Stimulated activated effector memory CD8-positive, alpha-beta T cell treated with anti-CD3 and anti-CD28 coated beads, Interleukin-12 subunit alpha, Interleukin-12 subunit beta, amount 100 ng/mL, for 72 hours (primary cell): ENCODE results near the gene TTC28.

Source experiments
- ATAC-seq: fragments of 150-1000 bp; cut with Tn5 transposase; 2 replicates; pipeline ENCODE4 v1.10.0; 2021
- DNase-seq, 2 donors: peaks; one replicate each; pipeline ENCODE4 v3.0.0; 2021 to 2022; ENCODE audit warnings: low spot score in 2 of 2
- H3K27ac Mint-ChIP-seq: one replicate; pipeline ENCODE4 v1.8.0; 2022; ENCODE audit warnings: mild to moderate bottlenecking, mixed read lengths
- H3K36me3 Mint-ChIP-seq: one replicate; pipeline ENCODE4 v1.8.0; 2022; ENCODE audit warnings: mild to moderate bottlenecking, mixed read lengths
- H3K4me1 Mint-ChIP-seq: one replicate; pipeline ENCODE4 v1.8.0; 2022; ENCODE audit warnings: mixed read lengths
- H3K4me3 Mint-ChIP-seq: one replicate; pipeline ENCODE4 v1.8.0; 2022; ENCODE audit warnings: mild to moderate bottlenecking, mixed read lengths
- H3K9me3 Mint-ChIP-seq: one replicate; pipeline ENCODE4 v1.8.0; 2022; ENCODE audit warnings: mixed read lengths

TTC28 gene

DNA sequence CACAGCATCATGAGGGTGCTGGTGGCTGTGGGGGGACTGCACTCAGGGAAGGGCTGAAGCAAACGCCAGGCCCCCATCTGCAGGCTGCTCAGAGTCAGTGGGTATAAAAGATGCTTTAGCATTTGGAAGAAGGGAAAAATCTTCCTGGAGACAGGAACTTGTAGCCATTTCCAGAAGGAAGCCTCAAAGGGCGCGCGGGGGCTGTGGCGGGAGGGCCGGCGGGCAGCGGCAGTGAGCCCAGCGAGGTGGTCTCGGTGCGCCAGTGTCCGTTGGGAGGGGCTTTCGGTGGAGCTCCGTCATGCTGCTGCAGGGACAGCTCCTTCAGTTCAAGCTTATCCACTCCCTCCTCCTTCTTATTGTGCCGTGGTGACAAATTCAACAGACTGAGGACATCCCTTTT, 697.5 kb downstream of the TTC28 start:
- no peaks in the 10 kb centered on the region for H3K9me3 Mint-ChIP-seq
- ATAC-seq (no peak), DNase-seq (no peak)
- no peak overlapping the region for H3K27ac Mint-ChIP-seq
- H3K4me3 Mint-ChIP-seq = no peak overlapping the region
- no peaks in the 10 kb centered on the region for H3K36me3 Mint-ChIP-seq
- H3K4me1 Mint-ChIP-seq = no peaks in the 10 kb centered on the region

DNA sequence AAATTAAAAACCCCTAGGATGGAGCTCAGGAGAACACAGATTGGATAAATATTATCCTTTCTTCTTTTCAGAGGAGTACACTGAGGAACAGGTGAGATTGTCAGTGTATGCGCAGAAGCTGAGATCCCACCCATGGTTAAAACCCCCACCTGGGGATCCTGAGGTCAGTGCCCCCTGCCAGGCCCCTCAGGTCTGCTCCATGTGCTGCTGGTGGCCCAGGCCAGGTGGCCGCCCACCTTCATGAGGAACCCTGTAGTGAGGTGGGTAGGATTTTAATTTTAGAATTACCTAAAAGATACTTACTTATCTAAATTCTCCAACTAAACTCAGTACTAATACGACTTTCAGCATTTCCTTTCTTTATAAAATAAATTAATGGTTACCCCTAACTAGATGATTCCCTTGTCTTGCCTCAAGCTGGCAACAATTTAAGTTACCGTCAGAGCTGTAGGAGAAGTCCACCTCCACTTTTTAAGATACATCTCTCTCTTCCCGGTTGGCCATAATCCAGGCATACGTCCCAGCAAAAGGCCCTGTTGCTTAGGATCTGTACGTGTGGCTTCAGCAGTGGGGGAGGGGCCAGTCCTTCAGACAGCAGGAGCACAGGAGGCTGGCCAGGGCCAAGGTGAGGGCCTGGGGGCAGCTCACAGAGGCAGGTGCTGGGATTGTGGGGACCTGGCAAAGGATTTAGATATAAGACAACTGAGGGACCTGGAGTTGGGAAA, 699.1 kb downstream of the TTC28 start:
- DNase-seq = no peak
- H3K9me3 Mint-ChIP-seq = no peaks in the 10 kb centered on the region
- H3K27ac Mint-ChIP-seq = no peak overlapping the region
- H3K4me3 Mint-ChIP-seq = no peak overlapping the region
- no peaks in the 10 kb centered on the region for H3K4me1 Mint-ChIP-seq
- no peaks in the 10 kb centered on the region for H3K36me3 Mint-ChIP-seq
- no peak for ATAC-seq

DNA sequence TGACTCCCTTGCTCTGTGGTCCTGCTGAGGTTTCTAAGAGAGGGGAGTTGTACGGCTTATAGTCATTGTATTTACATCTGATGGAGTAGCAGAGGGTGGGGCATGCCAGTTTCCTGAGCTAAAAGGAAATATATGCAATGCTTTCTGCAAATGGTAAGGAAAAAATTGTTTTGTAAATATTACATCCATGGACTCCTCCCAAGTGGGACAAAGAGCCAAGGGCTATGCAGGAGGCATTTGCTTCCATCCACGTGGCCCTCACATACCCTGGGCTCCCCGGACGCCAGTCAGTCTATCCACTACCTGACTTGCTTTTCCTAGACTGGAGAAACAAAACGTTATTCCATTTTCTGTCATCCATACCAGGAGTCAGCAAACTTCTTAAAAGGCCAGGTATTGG, 700.8 kb downstream of the TTC28 start:
- Mint-ChIP-seq H3K4me1 (no peaks in the 10 kb centered on the region), H3K27ac (no peak overlapping the region), H3K36me3 (no peaks in the 10 kb centered on the region), H3K4me3 (no peak overlapping the region), H3K9me3 (no peaks in the 10 kb centered on the region)
- DNase-seq (no peak), ATAC-seq (no peak)

DNA sequence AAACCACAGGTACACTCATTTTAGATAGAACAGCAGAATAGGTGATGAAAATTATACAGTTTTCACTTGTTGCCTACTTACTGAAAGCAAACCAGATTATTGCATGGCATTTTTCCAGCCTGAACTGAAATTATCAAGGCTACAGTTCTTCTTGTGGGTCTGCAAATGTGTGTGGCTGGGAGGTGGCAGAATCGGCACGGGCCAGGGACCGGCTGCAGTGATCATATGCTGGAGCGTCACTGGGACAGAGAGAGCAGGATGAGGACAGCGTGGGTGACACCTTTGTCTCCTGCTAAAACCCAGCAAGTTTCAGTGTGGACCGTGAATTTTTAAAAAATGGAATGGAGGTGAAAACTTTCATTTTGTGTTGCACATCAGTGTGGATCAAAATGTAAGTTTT, 701.3 kb downstream of the TTC28 start:
- DNase-seq = no peak
- Mint-ChIP-seq H3K27ac (no peak overlapping the region), H3K4me1 (no peaks in the 10 kb centered on the region), H3K36me3 (no peaks in the 10 kb centered on the region), H3K4me3 (no peak overlapping the region), H3K9me3 (no peaks in the 10 kb centered on the region)
- ATAC-seq = no peak

DNA sequence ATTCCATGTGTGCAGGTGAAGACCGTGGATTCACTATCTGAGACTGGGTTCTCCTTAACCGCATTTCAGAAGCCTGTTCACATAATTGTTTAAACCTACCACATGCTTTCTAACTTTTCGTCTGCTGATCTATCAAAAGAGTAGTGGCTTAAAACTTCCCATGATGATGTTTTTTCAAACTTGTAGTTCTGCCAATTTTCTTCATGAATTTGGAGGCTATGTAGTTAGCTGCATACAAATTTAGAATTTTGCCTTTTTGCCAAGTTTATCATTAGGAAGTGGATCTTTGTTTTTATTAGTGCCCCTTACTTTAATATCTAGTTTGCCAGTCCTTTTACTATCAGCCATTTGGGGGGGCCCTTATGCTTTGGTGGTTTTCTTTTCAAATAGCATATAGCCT, 703.1 kb downstream of the TTC28 start:
- H3K36me3 Mint-ChIP-seq = no peaks in the 10 kb centered on the region
- no peaks in the 10 kb centered on the region for H3K9me3 Mint-ChIP-seq
- DNase-seq (no peak), ATAC-seq (no peak)
- H3K4me1 Mint-ChIP-seq = no peaks in the 10 kb centered on the region
- H3K4me3 Mint-ChIP-seq = no peak overlapping the region
- no peak overlapping the region for H3K27ac Mint-ChIP-seq

DNA sequence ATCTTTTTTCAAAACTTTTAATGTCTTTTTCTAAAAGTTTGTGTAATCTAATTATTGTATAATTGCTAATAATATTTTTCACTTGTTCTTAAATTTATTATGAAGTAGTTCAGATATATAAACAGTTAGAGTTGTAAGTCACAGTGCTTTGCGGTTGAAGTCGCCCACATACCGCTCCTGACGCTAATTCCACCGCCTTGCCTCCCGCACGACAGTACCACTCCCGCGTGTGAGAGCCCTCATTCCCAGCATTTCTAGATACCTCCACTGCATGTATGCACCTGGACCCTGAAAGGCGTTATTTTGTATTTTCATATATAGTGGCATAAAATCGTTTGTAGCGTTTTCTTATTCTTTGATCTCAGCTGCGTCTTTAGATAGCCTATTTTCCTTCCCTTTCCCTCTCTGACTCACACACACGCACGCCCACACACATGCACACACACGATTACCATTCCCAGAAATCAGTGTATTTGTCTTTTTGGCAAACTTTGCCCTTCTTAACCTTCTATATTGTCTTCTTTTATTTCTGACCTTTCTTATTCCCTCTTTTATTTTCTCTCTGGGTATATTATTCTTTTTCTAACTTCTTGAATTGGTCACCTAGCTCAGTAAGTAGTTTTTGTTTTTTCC, 704.1 kb downstream of the TTC28 start:
- DNase-seq = no peak
- H3K4me1 Mint-ChIP-seq = no peaks in the 10 kb centered on the region
- no peaks in the 10 kb centered on the region for H3K9me3 Mint-ChIP-seq
- H3K27ac Mint-ChIP-seq = no peak overlapping the region
- no peak for ATAC-seq
- H3K36me3 Mint-ChIP-seq = no peaks in the 10 kb centered on the region
- no peak overlapping the region for H3K4me3 Mint-ChIP-seq

DNA sequence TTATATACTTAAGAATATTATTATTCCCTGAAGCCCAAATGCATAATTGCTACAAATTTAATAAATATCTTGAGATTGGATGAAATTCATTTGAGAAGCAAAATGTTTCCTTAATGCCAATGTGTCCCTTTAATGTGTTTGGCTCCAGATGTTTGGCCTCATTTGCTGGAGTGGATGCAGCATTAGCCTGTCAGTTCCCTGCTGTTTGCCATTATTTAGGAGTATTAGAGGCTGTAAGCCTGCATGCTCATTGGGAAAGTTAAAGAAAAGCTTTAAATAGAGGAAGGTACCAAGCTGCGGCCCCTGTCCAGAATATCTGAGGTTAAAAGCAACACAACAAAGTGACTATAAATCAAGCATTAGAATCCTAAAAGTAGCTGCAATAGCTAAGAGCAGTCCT, 705.8 kb downstream of the TTC28 start:
- Mint-ChIP-seq H3K4me3 (no peak overlapping the region), H3K9me3 (no peaks in the 10 kb centered on the region), H3K27ac (no peak overlapping the region), H3K4me1 (no peaks in the 10 kb centered on the region), H3K36me3 (no peaks in the 10 kb centered on the region)
- DNase-seq (no peak), ATAC-seq (no peak)

DNA sequence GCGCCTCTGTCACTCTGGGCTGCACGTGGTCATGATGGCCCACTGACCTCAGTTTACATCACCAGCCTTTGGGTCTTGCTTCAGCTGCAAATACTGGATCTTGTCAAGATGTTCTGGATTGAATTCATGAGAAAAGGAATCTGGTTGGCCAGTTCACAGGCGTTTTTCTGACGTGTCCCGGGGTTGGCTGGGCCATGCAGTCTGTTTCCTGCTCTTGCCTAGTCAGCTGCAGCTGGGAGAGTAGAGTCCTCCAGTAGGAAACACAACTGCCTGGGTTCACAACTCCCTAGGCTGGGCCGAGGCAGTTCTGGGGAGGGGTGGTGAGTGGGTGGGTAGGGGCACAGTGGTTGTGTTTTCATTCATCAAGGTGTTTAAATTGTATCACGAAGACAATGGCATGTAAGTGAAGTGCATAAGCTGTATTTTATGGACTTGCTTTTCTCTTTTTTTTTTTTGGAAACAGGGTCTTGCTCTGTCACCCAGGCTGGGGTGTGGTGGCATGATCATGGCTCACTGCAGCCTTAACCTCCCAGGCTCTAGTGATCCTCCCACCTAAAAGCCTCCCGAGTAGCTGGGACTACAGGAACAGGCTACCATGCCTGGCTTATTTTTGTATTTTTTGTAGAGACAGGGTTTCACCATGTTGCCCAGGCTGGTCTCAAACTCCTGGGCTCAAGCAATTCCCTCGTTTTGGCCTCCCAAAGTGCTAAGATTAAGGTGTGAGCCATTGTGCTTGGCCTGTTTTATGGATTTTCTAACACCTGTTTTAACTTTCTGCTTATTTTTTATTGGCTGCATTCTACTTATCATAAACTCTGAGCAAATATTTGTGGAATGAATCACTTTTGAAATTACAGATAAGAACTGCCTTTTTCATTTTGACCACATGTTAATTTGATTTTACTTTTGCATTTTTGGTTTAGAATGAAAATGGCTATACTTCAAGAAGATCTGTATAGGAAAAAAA, 706.6 kb downstream of the TTC28 start:
- no peaks in the 10 kb centered on the region for H3K4me1 Mint-ChIP-seq
- no peak overlapping the region for H3K27ac Mint-ChIP-seq
- no peaks in the 10 kb centered on the region for H3K36me3 Mint-ChIP-seq
- no peaks in the 10 kb centered on the region for H3K9me3 Mint-ChIP-seq
- DNase-seq (no peak), ATAC-seq (no peak)
- no peak overlapping the region for H3K4me3 Mint-ChIP-seq

DNA sequence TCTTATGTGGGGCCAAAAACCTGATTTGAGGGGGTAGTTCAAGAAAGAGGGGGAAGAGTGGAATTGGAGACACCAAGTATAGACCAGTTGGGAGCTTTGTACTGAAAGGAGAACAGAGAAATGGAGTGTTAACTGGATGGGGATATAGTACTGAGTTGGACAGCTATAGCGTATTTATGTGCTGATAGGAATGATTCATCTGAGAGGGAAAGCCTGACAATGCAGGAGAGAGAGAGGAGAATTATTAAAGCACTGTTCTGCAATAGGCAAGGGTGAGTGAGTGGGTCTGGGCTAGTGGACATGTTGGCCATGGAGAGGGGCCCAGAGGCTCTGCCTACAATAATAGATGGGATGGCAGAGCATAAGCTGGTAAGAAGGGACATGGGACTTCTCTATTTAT, 707.7 kb downstream of the TTC28 start:
- DNase-seq (no peak), ATAC-seq (no peak)
- Mint-ChIP-seq H3K4me3 (no peak overlapping the region), H3K36me3 (no peaks in the 10 kb centered on the region), H3K4me1 (no peaks in the 10 kb centered on the region), H3K27ac (no peak overlapping the region), H3K9me3 (no peaks in the 10 kb centered on the region)

DNA sequence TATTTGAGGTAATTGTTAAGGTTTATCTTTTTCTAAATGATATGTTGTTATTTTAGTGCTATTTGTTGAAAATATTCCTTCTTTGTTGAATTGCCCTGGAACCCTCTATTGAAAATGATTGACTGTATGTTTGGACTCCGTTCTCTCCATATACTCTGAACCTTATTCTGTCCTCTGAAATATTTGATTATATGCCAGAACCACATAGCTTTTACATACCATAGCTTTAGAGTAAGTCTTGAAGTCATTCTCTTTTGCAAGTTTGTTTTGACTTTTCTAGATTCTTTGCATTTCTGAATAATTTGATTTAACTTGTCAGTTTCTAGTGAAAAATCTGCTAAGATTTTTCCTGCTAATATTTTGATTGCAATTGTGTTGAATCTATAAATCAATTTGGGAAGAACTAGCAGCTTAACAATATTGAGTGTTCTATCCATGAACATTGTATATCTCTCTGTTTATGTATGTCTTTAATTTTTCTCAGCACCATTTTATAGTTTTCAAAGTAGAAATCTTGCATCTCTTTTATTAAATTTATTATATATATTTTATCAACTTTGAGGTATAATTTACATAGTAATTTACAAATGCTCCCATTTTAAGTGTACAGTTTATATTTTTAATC, 708.9 kb downstream of the TTC28 start:
- no peaks in the 10 kb centered on the region for H3K36me3 Mint-ChIP-seq
- no peak overlapping the region for H3K4me3 Mint-ChIP-seq
- H3K9me3 Mint-ChIP-seq = no peaks in the 10 kb centered on the region
- no peaks in the 10 kb centered on the region for H3K4me1 Mint-ChIP-seq
- no peak for ATAC-seq
- DNase-seq = no peak
- no peak overlapping the region for H3K27ac Mint-ChIP-seq

DNA sequence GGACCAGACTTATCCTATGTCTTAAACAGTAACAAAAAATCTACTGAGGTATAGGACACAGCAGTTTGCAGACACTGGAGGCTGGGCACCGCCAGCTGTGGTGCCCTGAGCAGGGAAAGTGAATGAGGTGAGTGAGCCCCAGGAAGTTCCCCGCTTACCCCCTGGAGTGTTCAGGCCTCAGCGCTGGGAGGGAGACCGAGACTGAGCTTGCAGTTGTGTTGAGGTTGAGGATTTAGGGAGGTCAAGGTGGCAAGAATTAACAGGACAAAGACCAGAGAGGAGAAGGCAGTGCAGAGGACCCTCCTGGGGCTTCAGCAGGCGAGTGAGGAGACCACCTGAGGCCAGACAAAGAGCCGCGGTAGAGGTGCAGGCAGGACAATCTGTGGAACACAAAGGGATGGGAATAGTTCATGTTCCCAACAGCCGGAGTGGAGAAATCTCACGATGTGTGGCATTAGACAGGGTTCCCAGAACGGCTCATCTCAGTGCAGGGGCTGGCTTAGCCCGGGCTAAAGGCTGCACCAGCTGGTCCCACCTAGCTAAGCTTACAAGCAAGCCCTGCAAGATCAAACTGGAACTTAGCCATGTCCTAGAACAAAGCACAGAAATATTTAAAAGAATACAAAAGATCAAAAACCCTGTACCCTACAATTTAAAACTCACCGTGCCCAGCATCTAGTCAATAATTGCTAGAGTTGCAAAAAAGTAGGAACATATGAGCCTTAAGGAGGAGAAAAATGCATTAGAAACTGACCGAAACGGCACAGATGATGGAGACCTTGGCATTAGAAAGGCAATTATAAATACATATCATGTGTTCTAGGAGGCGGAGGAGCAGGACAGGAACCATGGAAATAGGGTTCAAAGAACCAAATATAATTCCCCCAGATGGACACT, 713.2 kb downstream of the TTC28 start:
- Mint-ChIP-seq H3K36me3 (no peaks in the 10 kb centered on the region), H3K4me3 (no peak overlapping the region), H3K4me1 (no peaks in the 10 kb centered on the region), H3K9me3 (no peaks in the 10 kb centered on the region), H3K27ac (no peak overlapping the region)
- no peak for DNase-seq
- no peak for ATAC-seq

DNA sequence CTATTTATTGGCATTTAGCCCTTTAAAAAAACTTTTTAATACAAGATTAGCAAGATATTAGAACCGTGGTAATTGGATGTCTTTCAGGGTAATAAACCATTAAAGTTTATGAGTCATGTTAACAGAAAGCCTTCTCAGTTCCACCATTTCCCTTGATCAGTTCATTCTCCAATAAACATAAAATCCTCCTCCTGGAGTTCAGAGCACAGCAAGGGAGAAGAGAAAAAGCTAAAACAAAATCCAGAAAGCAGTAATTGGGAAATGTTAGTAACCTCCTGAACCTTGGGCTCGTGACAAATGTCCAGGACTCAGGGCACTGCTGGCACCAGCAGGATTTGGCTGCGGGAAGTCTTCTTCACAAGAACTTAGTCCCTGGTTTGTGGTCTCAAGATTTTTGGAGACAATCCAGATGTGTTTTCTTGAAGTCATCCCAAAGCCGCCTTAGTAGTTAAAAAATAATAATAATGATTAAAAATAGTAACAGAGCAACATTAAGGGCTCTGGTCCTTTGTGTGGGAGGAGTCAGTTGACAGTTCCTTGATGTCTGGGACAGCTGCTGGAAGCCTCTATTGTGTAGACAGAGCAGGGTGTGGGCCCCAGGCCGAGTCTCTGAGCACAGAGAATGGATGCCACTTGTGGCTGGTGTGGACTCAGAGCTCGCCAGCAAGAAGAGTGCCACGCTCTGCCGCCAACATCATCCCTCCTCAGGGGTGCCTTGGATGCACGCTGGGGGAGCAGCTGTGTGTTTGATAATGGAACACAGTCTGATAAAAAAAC, 717.2 kb downstream of the TTC28 start:
- DNase-seq (no peak), ATAC-seq (no peak)
- Mint-ChIP-seq H3K9me3 (no peaks in the 10 kb centered on the region), H3K4me1 (no peaks in the 10 kb centered on the region), H3K36me3 (no peaks in the 10 kb centered on the region), H3K4me3 (no peak overlapping the region), H3K27ac (no peak overlapping the region)

DNA sequence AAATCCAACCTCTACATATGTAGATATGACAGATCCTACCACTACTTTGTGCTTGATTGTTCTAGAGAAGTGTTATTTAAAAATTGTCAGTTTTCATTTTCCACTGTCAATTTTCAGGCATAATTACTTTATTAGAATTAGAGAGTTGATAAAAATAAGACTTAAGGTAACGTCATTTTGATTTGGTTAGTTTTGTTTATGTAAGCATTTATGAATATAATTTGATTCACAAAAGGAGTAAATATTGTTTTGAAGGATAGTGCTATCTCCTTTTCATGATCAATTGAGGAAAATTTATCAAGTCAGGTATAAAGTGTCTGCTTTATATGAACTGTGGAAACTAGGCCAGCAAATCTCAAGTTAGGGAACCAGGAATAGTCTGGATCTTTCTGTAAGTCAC, 718.0 kb downstream of the TTC28 start:
- H3K9me3 Mint-ChIP-seq = no peaks in the 10 kb centered on the region
- no peaks in the 10 kb centered on the region for H3K36me3 Mint-ChIP-seq
- no peak overlapping the region for H3K27ac Mint-ChIP-seq
- no peak overlapping the region for H3K4me3 Mint-ChIP-seq
- no peak for ATAC-seq
- no peaks in the 10 kb centered on the region for H3K4me1 Mint-ChIP-seq
- DNase-seq = no peak

DNA sequence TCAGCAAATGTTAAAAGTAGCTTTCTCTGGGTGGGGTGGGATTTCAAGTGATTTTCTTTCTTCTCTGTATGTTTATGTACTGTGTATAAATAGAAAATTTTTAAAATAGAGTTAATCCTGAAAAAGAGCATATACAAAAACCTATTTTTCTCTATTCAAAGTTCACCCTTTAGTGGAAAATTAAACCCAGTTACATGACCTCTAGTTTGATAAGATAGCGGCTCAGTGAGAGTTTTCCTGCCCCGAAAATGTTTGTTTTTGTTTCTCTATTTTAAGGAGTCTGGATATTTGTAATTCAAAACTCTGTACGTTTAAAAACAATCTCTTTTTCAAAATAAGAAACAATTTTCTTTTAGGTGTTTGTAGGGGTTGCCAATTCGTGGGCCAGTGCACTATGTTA, 718.5 kb downstream of the TTC28 start:
- DNase-seq (no peak), ATAC-seq (no peak)
- Mint-ChIP-seq H3K4me1 (no peaks in the 10 kb centered on the region), H3K4me3 (no peak overlapping the region), H3K9me3 (no peaks in the 10 kb centered on the region), H3K36me3 (no peaks in the 10 kb centered on the region), H3K27ac (no peak overlapping the region)
